NCI-H2196 (cell line): ENCODE measurements around the gene PARD6B.
"Not testable (repeated sequence)": the region's sequence is repeated elsewhere in the genome, so short reads cannot be mapped to it uniquely, and the experiment has no call there.

ENCODE experiments used
- DNase-seq: peaks from one replicate; lab custom pipeline; 2025; ENCODE audit not compliant: unreplicated experiment; lab: John Stamatoyannopoulos, UW

The PARD6B gene

GRCh38 chr20:50745634-50746137 lies 14.3 kb downstream of the PARD6B start:
- no peak for DNase-seq

DNA sequence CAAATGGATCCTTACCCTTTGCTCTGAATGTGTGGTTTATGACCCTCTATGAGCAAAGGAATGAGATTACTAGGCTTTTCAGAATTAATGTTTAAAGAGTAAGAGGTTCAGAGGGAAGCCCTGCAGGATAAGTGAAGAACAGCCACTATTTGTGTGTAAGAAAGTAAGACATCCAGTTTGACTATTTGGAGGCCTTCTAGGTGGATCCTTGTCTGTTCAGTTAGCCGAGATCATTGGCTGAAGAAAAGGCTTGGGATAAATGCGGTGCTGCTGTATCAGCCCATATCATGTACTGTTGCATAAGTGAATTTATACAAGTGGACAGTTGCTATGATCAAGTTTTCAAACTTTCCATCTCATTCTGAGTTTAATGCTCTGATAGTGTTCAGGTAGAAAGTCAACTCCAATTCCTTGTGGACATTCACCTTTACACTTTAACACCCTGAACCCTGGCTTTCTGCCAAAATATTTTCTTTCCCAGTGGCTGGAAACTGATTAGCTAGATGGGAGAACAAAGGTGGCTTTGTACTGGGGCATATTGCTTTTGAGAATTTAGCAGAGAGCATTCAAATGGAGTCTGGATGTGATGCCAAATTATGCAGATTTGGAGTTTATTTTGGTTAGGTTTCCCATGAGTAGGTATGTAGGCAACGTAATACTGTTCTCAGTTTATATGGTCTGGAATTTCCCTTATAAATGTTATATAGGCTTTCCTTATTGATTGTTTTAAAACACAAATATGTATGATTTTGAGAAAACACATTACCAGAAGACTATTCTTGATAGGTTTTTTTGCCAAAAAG lies 15.0 kb downstream of the PARD6B start:
- peak; percentile 67 for DNase-seq

DNA sequence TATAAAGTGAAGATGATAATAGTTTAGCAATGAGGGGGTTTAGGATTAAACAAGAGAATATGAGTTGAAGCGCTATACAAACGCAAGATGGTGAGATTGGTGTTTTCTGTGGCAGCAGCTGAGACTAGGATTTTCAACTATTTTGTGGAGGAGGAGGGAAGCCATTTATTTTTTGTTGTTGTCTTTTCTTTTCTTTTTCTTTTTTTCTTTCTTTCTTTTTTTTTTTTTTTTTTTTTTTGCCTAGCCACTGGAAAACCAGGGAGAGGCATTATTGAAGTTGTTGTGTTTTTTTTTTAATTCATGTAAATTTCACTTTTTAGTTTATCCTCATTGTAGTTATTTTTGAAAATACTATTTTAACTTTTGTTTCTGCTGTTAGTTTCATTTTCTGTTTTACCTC lies 15.9 kb downstream of the PARD6B start:
- DNase-seq: no peak

DNA sequence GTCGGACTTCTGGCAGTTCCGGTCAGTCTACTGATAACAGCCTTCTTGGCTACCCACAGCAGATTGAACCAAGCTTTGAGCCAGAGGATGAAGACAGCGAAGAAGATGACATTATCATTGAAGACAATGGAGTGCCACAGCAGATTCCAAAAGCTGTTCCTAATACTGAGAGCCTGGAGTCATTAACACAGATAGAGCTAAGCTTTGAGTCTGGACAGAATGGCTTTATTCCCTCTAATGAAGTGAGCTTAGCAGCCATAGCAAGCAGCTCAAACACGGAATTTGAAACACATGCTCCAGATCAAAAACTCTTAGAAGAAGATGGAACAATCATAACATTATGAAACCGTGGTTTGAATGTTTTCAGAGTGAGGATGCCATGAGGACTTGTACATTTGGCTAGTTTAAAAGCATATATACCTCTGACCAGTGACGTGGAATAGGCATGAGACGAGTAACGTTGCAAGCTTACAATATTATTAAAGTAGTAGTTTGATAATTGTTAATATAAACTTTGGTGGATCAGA lies 18.8 kb downstream of the PARD6B start:
- DNase-seq: no peak

DNA sequence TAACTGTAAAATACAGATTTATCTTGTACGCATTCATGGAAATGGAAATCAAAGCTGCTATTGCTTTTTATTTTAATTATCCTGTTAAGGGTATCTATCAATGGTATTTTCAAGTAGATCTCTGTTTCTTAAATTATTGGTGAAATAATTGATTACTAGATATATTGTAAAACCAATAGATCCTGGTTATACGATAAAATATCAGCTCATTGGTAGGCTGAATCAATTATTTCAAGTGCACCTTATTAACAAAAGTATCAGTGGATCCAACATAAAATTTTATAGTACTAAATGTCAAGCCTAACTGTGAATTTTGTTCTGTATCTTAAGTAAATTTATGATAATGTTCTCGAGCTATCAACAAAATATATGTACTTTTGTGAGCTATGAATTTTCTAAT lies 21.8 kb downstream of the PARD6B start:
- DNase-seq: no peak

- DNase-seq: no peak
These were observed 23.0 kb downstream of the PARD6B start for GRCh38 chr20:50754420-50754819.

- DNase-seq: no peak
These were observed 25.1 kb downstream of the PARD6B start for GRCh38 chr20:50756447-50756846.

DNA sequence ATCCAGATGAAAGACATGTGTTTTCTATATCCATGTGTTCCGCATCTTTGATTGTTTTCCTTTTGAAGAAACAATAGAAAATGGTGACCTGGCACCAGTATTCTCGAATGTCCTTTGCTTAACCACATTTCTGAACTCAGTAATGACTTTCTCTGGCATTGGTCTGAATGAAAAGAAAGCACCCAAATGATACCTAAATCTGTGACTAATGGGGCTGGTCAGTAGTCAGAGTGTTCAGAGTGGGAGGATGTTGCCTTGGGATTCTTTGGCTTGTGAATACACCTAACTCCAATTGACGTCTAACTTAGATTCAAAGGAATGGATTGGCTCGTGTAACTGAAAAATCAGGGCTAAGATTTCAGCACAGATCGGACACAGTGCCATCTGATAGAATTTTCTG lies 27.1 kb downstream of the PARD6B start:
- DNase-seq: no peak

DNA sequence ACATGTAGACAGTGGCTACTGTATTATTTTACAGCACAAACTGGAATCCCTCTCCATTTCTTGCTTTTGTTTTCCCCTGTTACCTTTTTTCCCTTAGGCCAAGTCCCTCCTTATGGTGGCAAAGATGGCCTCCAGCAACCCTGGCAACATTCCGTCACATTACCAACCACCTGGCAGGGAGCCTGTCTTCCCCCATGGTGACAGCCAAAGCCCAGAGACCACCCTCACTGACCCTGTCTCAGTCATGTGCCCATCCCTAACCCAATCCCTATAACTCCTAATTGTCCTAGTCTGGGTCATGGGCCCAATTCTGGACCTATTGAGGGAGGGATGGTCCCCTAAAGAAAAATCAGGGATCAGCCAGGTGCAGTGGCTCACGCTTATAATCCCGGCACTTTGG lies 27.6 kb downstream of the PARD6B start:
- DNase-seq: no peak

DNA sequence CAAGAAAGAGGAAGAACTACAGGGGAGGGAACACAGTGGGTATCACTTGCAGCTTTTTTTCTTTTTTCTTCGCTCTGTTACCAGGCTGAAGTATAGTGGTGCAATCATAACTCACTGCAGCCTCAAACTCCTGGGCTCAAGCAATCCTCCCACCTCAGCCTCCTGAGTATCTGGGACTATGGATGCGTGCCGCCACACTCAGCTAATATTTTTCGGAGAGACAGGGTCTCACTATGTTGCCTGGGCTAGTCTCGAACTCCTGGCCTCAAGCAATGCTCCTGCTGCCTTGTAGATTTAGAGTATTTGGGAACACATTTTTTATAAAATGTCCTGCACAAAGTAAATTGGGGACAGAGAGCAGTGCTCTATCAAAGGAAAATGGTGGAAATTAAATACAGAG lies 28.3 kb downstream of the PARD6B start:
- DNase-seq: no peak

DNA sequence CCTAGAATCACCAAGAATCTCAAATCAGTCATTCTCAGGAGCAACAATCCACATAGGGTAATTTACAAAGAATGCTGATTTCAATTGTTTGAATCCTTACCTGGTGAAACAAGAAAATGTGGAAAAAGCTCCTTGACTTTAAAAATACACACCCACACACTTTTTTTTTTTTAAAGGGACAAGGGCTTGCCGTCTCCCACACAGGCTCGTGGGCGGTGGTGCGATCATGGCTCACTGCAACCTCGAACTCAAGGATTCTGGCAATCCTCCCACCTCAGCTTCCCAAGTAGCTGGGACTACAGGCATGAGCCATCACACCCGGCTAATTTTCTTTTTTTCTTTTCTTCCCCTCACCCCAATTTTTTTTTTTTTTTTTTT lies 30.7 kb downstream of the PARD6B start:
- no peak for DNase-seq

DNA sequence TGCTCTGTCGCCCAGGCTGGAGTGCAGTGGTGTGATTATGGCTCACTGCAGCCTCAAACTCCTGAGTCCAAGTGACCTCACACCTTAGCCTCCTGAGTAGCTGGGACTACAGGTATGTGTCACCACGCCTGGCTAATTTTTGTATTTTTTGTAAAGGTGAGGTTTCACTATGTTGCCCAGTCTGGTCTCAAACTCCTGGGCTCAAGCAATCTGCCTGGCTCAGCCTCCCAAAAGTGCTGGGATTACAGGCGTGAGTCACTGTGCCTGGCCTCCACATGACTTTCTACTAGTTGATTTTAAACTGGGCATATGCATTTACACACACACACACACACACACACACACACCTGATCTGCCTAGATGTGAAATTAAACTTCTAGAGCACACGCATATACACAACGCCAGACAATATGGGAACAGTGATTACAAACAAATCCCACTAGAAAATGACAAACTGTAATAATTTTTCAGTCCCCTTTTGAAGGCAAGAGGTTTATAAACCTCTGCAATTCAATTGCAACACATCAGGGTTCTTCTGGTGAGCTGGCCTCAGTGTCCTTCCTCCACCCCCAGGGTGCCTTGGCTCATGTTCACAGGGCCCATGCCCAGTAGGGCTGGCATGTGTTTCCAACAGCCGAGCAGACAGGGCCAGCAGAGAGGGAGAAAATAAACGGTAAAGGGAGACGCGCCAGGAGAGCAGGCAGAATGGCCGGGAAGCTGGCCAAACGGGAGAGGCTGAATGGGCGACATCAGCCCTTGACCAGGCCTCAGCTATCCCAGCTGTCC lies 31.2 kb downstream of the PARD6B start:
- DNase-seq: peak; percentile 75

DNA sequence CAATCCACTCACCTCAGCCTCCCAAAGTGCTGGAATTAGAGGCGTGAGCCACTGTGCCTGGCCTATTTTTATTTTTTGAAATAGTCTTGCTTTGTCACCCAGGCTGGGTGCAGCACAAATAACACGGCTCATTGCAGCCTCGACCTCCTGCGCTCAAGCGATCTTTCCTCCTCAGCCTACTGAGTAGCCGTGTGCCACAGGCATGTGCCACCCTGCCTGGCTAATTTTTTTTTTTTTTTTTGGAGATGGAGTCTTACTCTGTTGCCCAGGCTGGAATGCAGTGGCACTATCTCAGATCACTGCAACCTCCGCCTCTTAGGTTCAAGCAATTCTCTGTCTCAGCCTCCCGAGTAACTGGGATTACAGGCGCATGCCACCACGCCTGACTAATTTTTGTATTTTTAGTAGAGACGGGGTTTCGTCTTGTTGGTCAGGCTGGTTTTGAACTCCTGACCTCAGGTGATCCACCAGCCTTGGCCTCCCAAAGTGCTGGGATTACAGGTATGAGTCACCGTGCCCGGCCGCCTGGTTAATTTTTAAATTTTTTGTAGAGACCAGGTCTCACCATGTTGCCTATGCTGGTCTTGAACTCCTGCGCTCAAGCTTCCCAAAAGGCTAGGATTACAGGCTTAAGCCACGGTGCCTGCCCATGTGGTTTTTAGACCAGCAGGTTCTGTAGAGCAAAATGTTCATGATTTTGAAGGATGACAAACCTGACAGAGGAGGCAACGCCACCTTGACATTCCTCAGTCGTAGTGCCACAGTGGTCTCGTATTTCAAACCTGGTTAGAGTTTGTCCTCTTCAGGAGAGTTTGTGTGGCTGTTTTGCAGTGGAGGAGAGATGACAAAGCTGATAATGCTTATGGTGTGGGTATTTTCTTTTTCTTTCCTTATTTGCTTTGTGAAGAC lies 32.4 kb downstream of the PARD6B start:
- peak; percentile 60 for DNase-seq

DNA sequence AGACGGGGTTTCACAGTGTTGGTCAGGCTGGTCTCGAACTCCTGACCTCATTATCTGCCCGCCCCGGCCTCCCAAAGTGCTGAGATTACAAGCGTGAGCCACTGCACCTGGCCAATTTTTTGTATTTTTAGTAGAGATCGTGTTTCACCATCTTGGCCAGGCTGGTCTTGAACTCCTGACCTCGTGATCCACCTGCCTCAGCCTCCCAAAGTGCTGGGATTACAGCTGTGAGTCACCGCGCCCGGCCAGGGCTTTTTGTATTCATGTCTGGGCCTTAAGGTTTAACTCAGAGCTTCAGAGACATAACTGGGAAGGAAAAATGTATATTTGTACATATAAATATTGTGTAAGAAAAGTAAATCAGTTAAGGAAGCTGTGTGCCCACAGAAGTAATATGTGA lies 33.9 kb downstream of the PARD6B start:
- not testable (repeated sequence) for DNase-seq

DNA sequence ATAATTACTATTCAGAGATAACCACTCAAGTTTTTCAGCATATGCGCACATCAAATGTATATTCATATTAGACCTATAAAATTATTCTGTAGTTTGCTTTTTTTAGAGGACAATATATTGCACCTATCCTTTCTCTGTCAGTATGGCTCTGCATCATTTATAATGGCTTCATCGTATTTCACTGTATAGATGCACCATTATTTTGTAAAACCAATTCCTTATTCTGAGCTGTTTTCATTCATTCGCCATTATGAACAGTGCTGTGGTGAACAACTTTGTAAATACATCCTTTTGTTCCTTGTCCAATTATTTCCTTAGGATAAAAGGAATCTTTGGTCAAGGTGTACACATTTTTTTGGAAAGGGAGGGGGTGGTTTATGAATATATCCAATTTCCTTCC lies 34.3 kb downstream of the PARD6B start:
- no peak for DNase-seq

DNA sequence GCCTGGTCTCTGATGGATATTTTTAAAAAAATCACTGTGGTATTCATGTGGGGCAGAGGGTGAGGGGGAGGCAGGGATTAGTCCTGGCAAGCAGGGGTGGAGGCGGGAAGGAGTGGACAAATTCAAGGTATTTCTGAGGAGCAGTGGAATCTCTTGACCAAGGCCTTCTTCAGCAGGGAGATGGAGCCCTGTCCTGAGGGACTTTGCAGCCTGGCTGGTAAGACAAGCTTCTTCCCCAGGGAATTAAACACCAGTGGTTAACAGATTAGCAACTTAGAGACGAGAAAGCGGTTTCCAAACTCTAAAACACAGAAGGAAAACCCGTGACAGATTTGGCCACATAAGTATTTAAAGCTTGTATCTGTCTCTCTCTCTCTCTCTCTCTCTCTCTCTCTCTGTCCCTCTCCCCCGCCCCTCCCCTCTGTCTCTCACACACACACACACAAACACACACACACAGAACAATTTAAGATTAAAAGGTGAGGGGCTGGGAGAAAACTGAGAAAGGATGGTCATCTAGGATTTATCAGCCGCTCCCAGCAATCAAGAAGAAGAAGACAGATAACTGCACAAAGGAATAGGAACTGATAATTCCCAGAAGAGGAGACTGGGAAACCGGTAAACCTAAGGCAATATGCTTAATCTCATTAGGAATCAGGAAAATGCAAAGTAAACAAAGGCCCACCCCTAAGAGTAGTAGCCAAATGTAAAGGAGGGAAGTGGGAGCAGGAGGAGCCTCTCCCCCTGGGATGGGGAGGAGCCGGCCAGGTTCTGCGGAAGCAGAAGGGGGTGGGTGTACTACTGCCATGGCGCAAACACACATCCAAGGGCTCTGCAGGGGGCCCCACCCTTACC lies 35.8 kb downstream of the PARD6B start:
- DNase-seq: not testable (repeated sequence)

- DNase-seq: not testable (repeated sequence)
These were observed 37.6 kb downstream of the PARD6B start for GRCh38 chr20:50768991-50769390.

DNA sequence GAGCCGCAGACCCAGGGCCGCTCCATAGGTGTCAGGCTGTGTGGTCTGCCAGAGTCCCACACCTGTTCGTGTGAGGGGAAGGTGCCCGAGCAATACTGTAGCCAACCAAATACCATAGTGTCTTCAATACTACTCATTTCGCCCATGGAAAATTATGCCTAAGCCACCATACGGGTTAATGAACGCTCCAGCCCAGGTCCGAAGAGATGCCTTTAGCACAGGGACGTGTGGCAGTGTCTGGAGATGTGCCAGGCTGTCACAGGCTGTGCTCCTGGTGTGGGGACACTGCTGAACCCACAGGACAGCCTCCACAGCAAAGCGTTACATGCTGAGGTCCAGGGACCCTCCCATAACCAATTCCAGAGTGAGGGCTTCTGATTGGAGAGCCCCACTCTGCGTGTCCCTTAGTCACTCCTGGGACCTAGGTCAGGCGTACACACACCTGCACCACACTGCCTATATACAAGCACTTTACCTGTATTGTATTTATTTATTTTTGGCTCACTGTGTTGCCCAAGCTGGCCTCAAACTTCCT lies 38.2 kb downstream of the PARD6B start:
- DNase-seq: not testable (repeated sequence)

DNA sequence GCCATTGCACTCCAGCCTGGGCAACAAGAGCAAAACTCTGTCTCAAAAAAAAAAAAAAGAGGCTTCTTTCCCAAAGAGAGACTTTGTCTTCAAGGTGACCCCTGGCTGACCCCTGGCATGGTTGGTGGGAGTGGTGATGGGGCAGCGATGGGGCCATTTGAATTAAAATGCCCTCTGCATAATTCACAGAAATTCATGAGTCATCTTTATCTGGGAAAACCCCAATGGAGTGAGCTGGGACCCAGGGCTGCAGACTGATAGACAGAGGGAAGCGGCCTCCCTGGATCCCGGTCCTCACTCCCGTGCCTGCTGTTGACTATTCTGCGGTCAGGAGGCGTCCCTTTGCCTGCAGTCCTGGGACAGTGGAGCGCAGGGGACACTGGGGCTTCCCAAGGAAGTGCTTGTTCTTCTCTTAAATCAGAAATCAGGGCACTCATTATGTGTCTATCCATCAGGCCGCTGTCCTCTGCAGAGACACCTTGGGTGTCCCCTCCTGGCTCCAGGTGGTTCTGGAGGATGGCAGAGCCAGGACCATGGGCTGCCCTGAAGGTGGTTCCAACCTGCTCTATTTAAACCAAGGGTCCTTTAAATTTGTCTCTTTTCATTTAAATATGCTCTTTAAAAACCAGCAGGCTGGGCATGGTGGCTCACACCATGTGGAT lies 40.2 kb downstream of the PARD6B start:
- not testable (repeated sequence) for DNase-seq
